ENCODE data around the gene FBXO47.
A peak's percentile ranks its signal among the peaks of the same experiment; 100 is the strongest.

The FBXO47 gene, protein sequence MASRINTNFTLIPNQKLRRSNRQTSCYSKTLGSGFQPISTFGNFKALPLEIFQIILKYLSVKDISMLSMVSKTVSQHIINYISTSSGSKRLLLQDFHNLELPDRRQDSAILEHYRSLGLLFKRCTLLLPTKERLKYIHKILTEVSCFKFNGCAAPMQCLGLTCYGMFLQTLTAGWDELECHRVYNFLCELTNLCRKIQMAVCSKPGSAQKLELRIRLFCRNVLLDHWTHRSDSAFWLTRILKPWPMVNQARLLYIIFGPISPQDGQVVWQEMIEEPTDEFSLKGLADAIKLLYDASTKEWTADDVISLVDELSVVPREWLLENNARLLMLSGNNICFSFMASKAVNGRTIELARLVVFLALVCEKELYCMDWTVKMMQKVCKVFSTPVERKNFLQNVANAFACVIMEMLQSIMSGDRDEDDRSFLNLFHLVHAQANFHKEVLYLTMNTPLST

DNA sequence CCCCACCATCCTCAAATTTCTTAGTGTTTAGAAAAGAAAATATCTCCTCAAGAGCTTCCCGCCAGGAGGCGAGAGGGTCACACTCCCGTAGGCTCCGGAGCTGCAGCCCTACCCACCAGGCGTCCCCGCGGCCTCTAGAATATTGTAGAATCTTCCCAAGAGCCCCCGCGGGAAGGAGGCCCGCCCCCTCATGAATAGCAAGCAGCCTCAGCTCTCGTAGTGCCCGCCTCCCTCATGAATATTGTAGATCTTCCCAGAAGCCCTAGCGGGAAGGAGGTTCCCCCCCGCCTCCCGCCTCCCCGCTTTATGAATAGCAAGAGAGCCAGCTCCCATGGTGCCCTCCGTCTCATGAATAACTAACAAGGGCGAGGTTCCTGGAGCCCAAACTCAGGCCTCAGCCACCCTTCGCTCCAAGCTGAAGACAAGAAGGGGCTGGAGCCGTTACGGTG, at the start of gene FBXO47:
FBXO47 (minus strand) TSS at position 114 of the 449 bp plus-strand sequence. CDS start 4,378 bp downstream, outside the sequence.
- DNase-seq (ENCODE audit: low read depth) = peak; percentile 62

DNA sequence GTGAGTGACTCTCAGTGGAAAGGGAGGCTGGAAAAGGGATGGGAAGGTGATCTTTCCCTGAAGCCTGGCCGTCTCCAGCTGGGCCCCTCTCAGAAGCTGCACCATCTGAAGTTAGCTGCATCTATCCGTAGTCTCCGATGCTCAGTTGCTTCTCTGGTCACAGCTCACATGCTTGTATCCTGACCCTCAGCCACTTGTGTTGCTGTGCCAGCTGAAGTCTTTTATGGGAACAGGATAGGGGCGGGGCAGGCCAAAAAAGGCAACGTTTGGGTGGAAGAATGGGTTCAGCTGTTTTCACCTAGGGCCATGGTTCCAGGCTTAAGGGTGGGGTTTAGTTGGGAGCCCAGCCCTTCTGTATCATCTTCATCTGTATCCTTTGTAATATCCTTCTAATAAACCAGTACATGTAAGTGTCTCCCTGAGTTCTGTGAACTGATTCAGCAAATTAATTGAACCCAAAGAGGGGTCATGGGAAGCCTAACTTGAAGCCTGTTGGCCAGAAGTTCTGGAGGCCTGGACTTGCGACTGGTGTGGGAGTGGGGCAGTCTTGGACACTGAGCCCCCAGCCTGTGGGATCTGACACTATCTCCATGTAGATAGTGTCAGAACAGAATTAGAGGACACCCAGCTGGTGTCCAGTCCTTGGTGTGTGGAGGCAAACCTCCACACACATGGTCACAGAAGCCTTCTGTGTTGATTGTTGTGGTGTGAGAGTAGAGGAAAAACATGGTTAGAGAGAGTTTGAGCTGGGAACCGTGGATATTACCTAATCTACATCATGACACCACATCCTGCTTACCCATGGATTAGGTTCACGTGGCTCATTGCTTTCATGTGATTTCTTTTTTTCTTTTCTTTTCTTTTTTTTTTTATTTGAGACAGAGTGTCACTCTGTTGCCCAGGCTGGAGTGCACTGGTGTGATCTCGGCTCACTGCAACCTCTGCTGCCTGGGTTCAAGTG, 49.3 kb upstream of the FBXO47 start:
- DNase-seq (ENCODE audit: low read depth) = no peak

DNA sequence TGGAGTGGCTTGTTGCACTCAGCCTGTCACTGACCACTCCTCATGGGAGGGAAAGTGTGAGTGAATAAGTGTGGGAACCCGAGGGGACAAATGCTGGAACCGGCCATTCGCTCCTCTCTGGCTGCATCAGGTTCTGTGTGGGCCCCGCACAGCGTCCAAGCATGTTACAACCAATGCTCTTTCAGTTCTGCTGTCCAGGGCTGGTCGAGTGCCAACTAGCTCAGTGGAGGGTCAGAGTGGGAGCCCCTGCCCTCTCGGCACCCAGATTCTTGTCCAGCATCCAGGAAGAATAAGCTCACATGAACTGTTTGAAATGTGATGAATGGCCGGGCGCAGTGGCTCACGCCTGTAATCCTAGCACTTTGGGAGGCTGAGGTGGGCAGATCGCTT, 48.3 kb upstream of the FBXO47 start:
- DNase-seq (ENCODE audit: low read depth) = no peak

DNA sequence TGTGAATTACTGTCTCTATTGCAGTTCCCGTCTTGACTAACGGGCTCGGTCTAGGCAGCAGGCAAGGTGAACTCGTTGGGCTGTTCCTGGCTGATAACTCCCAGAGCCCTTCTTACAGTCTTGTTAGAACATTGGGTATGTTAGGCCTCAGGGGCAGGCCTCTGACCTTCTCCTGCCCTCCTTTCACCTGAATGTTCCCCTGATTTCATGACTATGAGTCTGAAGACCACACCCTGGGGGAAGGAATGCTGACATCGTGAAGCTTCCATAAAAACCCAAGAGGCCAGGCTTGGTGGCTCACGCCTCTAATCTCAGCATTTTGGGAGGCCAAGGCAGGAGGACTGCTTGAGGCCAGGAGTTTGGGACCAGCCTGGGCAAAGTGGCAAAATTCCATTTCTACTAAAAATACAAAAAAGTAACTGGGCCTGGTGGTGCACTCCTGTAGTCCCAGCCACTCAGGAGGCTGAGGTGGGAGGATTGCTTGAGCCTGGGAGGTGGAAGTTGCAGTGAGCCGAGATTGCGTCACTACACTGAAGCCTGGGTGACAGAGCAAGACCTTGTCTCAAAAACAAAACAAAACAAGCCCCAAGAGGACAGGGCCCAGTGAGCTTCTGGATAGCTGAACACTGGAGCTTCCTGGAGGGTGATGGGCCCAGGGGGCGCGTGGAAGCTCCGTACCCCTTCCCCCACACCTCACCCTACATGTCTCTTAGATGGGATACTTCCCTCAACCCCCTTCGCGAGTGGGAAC, 47.8 kb upstream of the FBXO47 start:
- DNase-seq (ENCODE audit: low read depth) = no peak

DNA sequence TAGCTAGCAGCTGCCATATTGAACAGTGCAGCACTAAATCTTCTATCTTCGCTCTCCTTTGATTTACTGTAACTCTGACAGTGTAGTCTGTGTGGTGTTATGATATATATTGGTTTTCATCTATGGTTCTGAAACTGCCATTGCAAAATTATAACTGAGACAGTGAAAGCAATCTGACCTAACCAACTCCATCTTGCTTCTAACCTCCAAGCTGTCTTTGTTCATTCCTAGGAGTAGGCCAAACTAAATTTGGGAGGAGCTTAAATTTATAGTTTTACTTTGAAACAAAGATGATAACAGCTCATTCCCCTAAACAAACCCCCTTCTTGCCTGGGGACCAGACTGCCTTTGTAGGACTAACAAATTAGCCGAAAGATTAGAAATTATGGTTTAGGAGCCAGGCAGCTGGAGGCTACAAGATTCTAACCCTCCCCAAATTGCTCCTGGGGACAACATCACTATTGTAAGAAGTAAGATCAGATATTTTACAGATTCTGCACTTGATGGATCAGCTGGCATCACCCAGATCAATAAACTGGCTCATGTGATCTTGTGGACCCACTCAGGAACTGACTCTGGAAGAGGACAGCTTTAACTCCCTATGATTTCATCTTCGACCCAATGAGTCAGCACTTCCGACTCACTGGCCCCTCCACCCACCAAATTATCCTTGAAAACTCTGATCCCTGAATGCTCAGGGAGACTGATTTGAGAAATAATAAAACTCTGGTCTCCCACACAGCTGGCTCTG, 47.0 kb upstream of the FBXO47 start:
- no peak for DNase-seq (ENCODE audit: low read depth)

DNA sequence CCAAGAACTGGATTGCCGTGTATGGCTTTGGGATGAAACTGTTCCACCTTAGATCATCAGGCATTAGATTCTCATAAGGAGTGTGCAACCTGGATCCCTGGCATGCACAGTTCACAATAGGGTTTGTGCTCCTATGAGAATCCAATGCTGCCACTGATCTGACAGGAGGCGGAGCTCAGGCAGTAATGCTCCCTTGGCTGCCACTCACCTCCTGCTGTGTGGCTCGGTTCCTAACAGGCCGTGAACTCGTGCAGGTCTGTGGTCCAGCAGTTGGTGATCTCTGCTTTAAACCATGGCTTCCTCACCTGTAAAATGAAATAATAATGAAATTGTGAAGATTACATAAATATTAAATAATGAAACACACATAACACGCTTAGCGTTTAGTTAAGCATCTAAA, 45.5 kb upstream of the FBXO47 start:
- DNase-seq (ENCODE audit: low read depth) = no peak

DNA sequence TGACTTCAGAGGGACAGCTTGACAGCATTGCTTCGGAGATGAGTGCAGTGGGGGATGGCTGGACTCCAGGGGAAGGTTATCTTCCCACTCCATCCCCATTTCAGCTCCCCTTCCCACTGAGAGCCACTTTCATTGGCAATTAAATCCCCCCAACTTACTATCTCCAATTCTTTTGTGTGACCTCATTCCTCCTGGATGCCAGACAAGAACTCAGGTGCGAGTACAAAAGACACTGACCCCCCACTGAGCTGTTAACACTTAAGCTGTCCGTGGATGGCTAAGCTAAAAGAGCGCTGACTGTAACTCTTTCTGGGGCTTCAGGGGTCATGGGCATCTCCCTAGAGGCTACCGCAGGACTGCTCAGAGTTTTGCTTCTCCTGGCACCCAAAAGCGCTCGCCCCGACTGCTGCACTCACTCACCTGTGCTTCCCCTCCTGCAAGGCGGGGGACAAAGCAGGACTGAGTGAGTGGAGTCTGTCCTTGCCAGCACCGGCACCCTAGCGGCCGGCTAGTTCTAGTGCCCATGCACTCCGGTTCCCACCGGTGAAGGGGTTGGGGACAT, 44.8 kb upstream of the FBXO47 start:
- DNase-seq (ENCODE audit: low read depth) = no peak

DNA sequence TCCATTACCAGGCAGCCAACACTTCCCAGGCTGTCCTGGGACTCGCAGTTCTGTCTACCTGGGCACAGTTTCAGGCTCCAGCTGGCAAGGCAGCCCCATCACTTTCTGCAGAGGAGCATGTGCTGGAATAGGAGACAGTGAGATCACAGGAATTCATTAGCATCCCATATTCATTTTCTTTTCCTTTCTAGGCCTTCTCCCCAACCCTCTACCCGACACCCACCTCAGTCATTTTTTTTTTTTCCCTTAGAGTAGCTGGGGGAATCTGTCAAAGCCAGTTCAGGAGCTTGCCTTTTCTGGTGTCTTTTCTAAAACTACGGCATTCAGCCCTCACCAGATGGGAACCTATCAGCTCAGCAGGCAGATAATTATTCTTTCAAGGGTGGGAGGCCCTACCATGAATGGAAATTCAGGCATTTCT, 42.4 kb upstream of the FBXO47 start:
- no peak for DNase-seq (ENCODE audit: low read depth)

DNA sequence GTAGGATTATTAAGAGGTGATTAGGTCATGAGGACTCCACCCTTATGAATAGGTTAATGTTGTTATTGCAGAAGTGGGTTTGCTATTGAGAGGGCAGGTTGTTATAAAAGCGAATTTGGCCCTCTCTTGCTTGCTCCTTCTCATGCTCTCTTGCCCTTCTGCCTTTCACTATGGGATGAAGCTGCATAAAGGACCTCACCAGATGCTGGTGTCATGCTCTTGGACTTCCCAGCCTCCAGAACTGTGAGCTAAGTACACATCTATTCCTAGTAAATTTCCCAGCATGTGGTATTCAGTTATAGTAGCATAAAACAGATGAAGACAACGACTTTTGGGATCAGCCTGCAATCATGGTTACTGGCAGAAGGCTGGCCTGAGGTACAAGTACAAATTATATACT, 41.4 kb upstream of the FBXO47 start:
- no peak for DNase-seq (ENCODE audit: low read depth)

DNA sequence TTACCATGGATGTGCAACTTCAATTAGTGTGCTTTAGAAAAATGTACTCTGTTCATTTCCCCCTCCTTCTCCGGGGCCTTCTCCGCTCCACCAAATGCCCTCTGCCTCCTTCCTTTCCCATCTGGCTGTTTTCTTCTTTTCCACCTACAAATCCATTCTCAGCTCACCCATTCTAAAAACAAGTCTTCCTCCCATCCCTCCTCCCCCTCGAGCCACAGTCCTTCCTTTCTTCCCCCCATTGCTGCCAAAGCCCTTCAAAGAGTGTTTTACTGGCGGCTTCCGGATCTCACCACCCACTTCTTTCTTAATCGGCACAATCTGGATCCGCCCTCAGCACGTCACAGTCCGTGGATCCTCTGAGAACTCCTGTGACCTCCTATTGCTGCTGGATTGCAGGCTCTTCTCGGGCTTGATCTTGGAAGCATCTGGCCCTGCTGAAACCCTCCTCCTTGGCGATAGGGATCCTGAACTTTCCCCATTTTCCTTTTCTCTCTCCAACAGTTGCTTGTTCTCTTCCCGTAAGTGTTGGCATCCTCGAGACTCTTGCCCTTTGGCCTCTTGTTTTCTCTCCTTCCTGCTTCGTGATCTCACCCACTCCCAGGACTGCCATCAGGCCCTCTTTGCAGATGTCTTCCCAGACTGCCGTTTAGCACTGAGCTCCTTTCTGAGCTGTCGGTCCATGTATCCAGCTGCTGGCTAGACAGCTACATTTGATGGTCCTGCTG, 36.0 kb upstream of the FBXO47 start:
- peak; percentile 57 for DNase-seq (ENCODE audit: low read depth)

DNA sequence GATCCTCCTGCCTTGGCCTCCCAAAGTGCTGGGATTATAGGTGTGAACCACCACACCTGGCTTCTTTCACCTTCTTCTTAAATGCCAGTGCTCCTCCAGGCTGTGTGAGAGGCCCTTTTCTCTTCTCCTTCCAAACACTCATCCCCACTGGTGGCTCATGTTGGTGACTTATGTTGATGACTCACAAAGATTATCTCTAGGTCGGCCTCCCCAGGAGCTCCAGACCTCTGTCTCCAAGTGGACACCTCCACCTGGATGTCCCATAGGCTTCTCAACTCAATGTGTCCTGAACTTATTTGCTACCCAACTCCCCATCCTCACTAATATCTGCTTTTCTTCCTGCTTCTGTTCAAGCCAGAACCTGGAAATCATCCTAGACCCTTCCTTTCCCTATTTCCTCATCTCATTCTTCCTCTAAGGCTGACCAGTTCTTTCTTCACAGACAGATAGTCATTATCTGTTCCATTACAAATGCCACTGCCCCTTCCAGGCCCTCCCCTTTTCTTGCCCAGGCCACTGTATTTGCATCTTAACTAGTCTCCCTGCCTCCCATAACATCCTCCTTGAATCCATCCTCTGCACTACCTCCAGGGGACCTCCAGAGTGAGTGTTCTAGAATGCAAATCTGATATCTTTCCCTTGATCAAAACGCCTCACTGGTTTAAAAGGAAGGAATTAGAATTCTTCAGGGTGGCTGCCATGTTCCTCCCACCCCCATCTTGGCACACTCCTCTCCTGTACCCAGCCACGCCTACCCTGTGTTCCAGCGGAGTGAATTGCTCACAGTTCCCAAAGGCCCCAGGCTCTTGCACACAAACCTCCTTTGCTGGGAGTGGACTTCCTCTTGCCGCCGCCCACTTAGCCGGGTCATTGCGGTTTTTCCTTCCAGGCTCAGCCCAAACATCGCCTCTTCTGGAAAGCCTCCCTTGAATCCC, 34.8 kb upstream of the FBXO47 start:
- no peak for DNase-seq (ENCODE audit: low read depth)

DNA sequence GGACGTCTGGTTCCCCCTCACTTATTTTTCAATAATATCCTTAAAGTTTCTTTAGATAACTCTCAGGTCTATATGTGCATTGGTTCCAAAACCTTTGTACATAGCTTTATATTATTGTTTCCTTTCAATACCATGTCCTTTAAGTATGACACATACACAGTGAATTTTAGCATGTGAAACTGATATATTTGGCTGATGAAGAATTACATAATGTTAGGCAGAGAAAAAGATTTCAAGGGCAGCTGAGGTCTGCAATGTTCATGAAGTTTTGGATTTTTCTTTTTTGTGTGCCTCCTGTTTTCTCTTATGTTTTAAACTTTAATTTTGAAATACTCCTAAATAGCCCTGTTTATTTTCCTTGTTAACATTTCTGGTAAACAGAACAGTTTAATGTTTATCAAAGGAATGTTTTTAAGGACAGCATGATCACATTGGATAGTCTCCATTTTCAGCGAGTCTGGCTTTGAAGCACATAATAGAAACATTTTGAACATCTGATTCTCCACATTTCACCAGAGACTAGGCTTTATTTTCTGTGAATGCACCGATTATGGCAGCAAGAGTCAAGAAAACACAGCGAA, 32.9 kb upstream of the FBXO47 start:
- no peak for DNase-seq (ENCODE audit: low read depth)

DNA sequence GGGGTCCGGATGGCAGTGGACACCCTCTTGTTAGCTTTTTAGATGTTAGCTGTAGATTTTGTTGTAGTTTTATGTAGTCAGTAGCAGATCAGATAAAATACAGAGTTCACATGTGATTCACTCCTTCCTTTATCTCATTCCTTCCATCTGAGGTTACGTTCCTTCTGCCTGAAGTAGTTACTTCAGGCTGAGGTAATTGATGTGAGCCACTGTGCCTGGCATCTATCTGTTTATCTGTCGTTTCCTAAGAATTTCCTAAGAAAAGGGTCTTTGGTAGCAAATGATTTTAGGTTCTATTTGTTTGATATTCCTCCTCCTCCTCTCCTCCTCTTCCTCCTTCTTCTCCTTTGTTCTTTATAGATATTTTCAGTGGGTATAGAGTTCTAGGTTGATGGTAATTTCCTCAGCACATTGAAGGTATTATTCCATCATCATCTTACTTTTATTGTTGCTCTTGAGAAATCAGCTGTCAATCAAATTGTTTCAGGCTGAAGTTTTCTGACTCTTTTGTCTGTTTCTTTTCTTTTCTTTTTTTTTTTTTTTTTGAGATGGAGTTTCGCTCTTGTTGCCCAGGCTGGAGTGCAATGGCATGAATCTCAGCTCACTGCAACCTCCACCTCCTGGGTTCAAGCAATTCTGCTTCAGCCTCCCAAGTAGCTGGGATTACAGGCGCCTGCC, 29.6 kb upstream of the FBXO47 start:
- DNase-seq (ENCODE audit: low read depth) = no peak

DNA sequence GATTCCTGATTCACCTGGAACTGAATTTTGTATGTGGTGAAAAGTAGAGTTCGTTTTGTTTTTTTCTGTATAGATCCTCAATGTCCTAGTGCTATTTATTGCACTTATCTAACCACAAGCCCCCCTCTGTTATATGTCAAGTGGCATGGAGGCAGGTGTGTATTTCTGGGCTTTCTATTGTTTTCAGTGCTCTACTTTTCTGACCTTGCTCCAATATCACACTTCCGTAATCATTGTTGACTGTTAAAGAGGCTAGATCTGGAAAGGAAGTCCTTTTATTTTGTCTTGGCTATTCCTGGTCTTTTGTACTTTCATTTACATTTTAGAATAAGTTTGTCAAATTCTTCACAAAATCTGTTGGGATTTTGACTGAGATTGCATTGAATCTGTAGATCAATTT, 26.8 kb upstream of the FBXO47 start:
- DNase-seq (ENCODE audit: low read depth) = no peak

DNA sequence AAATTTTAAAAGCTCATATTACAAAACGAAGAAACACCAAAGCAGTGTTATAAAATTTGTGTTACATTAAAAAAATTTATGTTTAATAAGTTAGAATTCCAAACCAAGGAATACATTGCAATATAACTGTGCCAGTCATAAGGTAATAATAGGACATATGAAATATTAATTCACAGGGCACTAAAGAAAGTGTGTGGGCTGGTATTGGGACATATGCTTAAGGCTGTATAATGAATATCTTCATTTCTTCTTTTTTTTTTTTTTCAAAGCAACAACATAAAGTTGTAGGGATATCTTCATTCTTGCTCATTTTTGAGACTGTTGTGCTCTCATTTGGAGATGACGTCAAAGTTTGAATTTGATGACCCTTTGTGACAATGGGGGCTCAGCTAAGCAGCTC, 17.5 kb upstream of the FBXO47 start:
- no peak for DNase-seq (ENCODE audit: low read depth)

DNA sequence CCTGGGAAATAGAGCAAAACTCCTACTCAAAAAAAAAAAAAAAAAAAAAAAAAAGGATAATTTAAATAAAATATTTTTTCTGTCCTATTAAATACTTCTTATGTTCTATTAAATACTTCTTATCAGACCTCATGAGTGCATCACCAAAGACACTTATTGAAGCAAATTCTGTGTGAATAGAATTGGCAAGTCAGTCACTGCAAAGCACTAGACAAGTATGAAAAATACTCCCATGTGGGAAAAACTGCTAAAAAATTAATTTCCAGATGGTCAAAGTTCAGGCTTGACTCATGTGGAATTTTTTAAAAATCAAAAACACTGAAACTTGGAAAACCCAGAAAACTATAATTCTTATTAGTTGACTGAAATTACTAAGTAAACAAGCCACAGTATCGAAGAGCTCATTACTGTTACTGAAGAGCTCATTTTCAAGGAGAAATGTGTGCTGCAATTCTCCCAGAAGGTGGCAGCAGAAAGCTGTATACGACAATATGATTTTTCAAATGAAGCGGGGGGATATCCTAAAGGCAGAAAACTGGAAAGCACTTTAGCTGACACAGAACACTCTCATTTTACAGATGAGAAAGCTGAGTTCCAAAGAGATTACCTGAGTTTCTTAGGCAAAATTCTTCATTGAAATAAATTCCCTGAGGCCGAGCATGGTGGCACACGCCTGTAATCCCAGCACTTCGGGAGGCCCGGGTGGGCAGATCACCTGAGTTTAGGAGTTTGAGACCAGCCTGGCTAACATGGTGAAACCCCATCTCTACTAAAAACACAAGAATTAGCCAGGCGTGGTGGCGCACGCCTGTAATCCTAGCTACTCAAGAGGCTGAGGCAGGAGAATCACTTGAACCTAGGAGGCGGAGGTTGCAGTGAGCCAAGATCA, 15.9 kb upstream of the FBXO47 start:
- peak; percentile 40 for DNase-seq (ENCODE audit: low read depth)

DNA sequence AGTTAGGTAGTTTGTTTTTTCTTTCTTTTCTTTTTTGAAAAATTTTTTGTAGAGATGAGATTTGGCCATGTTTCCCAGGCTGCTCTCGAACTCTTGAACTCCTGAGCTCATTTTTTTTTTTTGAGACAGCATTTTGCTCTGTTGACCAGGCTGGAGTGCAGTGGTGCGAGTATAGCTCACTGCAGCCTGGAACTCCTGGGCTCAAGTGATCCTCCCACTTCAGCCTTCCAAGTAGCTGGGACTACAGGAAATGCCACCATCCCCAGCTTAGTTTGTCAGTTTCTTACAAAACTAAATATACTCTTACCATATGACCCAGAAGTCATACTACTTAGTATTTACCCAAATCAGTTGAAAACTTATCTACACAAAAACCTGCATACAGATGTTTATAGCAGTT, 14.4 kb upstream of the FBXO47 start:
- DNase-seq (ENCODE audit: low read depth) = no peak

Data from GM04504 (cell line).